ENCODE results near the gene DMD.

Gene DMD

GRCh38 chrX:31555506-31555905, 1655.8 kb downstream of the DMD start:
- no peak for DNase-seq

- DNase-seq = peak; percentile 10
These were observed 1659.4 kb downstream of the DMD start for GRCh38 chrX:31551913-31552312.

GRCh38 chrX:31550158-31550557, 1661.2 kb downstream of the DMD start:
- no peak for DNase-seq

GRCh38 chrX:31547816-31548215, 1663.5 kb downstream of the DMD start:
- DNase-seq = no peak

DNA sequence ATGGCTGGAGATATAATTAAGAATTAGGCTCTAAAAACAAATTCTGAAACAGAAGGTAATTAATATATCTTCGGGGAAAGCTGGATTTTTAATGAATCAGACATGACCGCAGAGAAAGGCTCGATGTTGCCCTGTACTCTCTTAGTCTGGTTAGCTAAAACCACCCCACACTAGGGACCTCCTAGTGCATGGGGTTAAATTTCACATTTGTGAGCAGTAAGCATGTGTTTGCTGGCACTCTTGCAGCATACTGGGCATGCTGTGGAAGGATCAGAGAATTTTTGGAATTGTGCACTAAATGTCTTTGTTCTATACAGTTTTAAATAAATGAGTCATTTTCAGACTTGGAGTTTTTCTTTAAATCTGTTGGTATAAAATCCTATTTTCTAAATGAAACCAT, 1663.9 kb downstream of the DMD start:
- no peak for DNase-seq

- peak; percentile 82 for DNase-seq
These were observed 1665.2 kb downstream of the DMD start for GRCh38 chrX:31546126-31546525.

DNA sequence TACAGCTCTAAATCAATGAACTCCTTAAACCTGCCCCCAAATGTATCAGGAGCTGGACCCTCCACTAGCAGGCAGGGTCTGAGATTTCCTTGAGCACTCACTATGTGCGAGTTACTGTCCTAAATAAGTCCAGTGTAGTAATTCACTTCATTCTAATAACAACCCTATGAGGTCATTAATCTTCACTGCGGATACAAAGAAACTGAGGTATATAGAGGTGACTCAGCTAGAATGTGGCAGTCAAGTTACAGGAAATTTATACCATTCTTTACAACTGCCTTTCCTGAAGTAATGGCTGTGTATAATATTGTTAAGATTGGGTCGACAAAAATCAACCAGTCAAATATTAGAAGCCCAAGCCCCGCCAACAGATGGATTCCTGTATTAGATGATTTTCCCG, 1665.6 kb downstream of the DMD start:
- DNase-seq = peak; percentile 13

GRCh38 chrX:31545191-31545590, 1666.2 kb downstream of the DMD start:
- no peak for DNase-seq

DNA sequence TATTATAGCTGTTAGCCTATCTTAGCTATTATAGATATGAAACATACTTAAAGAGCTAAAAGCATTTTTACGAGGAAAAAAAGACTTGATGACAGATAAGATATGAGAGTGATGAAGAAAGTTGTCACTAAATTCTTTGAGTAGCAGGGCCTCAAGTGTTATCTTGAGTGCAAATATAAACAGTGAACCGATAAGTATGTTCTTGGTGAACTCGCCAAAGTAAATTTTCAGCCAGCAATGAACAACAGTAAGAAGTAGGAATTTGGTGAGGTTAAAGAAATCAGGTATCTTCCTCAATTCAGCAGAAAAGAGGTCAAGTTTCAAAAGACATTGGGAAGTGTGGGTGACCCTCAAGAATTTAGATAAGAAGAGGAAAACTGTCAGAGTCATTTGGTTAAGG, 1667.7 kb downstream of the DMD start:
- no peak for DNase-seq

DNA sequence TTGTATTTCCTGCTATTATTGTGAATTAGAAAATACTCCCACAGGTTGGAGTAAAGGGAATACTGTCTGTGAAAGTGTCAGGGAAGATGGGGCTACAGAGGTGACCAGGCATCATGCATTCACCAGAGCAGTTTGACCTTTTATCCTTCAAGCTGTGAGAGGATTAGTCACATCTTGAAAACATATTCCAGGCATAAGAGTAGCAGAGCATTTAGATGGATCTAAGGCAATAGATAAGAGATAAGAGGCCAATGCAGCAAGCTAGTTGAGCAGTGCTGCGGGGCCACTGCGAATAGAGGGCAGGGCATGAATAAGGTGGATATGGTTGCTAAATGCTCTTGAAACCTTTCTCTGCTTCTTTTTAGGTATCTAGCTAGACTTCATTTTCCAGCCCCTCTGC, 1668.8 kb downstream of the DMD start:
- DNase-seq = no peak

GRCh38 chrX:31540313-31540712, 1671.0 kb downstream of the DMD start:
- DNase-seq = no peak

- DNase-seq = no peak
These were observed 1683.8 kb downstream of the DMD start for GRCh38 chrX:31527455-31528126.

GRCh38 chrX:31523884-31524536, 1687.3 kb downstream of the DMD start:
- no peak for DNase-seq

- no peak for DNase-seq
These were observed 1688.6 kb downstream of the DMD start for GRCh38 chrX:31522760-31523159.

DNA sequence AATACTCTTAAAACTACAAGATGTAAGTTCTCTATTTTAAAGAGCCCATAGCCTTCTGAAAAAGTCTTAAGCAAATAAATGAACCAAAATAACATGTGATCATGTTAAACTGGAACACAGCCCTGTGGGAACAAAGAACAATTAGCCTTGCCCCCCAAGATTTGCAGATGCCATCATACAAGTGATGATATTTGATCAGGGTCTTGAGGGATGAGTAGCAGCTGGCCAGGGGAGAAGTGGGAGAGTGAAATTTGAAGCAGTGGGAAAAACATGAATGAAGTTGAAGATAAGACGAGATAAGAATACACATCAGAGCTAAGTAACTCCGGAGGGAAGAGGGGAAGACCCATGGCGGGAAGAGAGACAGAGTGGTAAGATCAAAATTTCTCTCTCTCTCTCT, 1689.4 kb downstream of the DMD start:
- DNase-seq = no peak

DNA sequence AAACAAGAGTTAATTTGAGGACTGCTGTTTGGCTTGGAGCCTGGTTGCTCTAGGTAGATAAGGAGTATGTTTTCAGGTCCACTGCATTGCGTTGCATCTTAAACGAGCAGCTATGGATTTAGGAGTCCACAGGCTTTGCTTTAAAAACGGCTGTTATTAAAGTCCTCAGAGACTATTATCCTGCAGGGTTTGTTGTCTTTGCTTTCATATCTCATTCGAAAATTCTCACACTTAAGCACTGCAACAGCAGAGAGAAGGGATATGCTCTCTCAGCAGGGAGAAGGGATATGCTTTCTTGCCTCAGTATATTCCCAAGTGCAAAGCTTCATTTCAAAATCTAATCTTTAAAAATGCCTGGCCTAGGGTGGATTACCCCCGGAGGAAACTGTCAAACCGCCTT, 1694.8 kb downstream of the DMD start:
- no peak for DNase-seq

DNA sequence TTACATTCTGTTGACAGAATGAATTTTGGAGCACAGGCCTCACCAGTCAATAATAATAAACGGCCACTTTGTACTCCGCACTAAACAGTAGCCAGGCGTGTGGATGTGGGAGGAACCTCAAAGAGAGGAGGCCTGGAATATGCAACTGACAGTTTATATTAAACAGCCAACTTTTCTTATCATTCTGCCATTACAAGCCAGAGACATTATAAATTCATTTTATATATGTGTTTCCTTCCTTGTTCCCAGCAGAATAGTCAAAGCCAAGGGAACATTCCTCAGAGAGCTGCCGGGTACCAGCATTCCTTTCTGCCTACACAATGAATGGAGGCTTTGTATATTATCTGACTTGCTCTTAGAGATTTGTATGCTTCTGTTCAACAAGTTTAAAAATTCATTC, 1703.0 kb downstream of the DMD start:
- peak; percentile 18 for DNase-seq

DNA sequence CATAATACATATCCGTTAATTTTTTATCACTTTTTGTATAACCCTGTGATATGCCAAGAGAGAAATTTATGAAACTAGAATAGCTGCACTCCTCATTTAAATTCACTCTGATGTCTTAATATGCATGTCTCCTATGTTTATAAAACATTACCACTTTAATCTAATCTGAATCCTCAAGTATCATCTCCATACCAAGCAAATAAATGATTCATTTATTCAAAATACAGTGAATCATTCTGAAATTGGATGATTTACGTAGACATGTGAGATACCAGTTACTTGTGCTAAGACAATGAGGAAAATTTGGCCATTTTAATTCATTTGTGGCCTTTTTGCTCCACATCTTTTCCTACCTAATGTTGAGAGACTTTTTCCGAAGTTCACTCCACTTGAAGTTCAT, 1704.4 kb downstream of the DMD start:
- DNase-seq = no peak

DNA sequence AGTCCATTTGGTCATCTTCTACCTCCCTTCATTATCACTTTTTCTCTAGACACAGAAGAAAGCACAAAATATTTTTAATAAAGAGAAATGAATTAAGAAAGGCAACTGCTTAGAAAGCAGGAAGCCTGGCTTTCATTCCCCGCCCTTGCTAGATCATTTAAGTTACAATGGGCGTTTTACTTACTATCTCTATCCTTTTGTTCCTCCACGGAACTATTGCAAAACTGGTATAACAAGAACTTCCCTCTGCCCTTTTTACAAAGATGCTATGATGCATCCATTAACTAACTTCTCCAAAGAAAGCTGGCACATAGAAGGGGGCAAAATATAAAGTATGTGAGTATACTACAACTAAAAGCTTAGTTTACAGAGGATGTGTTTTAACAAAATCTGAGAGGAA, 1705.0 kb downstream of the DMD start:
- no peak for DNase-seq

DNA sequence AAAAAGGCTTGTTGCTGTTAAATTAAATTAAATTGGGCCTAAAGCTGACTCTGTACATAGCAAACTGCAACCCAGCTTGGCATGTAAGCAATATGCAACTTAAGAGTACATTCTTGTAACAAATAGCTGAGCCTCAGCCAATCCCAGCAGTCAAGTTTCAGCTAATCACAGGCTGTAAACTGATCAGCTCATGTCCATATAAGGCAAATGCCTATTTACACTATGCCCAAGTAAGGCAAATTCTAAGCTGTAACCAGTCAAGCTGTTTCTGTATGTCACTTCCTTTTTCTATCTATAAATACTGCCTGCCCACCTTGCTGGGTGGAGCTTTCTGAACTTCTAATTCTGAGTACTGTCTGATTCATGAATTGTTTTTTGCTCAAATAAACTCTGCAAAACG, 1710.4 kb downstream of the DMD start:
- DNase-seq = peak; percentile 13

- DNase-seq = peak; percentile 90
These were observed 1712.2 kb downstream of the DMD start for GRCh38 chrX:31499109-31499508.

GRCh38 chrX:31497086-31497485, 1714.3 kb downstream of the DMD start:
- DNase-seq = peak; percentile 52

DNA sequence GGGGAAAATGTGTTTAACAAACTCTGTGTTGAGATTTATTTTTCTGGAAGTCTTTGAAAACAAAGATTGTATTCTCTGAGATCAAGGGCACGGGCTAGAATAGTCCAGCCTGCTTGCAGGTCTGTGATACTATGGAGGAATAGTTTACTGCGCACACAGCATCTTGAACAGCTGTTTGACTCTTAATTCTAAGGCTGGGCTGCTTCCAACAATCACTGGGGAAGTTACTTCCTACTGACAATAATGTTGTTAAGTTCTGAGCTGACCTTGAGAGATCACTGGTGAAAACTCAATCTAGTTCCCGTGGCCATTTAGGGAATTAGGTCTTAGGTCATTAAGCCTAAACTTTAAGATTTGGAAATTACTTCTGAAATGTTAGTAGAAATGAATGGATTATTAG, 1723.4 kb downstream of the DMD start:
- DNase-seq = no peak

DNA sequence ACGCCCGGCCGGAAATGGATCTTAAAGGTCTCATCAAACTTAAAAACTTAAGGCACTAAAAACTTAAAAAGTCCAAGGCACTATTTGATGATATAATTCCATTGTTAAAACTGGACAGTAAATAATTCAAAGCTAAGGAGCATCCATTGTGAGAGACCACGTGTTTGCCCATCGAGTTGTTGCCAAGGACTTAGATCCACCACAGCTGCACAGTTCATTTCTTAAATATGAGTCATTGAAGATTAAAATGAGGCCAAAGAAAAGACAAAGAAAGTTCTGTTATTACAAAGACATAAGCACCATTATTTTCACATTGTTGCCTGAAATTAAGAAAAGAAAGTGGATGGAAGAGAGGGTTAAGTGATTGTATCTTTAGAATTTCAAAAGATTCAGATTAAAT, 1728.0 kb downstream of the DMD start:
- DNase-seq = peak; percentile 74

- no peak for DNase-seq
These were observed 1730.7 kb downstream of the DMD start for GRCh38 chrX:31480696-31481095.
